ENCODE measurements around the gene GTPBP4. TPM values are rescaled to one million over a fixed set of nuclear protein-coding genes. Genes with fewer than 3 reads are reported as not detected.

GTPBP4 gene
- polyA plus RNA-seq, 1 donor (not counting 4 experiments of a cell fraction or from before 2014, with no cell fraction given): 70.4 TPM

GRCh38 chr10:954396-954795, 33.8 kb upstream of the GTPBP4 start:
- Histone ChIP-seq H3K4me2 (ENCODE audit: control insufficient read depth, extremely low read depth, insufficient read depth, low read depth, low read length) (no peak overlapping the region), H3K9ac (ENCODE audit: control insufficient read depth, extremely low read depth, insufficient read depth, low read length) (no peak overlapping the region), H3K36me3 (ENCODE audit: control insufficient read depth in 2 of 2, extremely low read depth in 1 of 2, insufficient read depth in 2 of 2, low read length in 2 of 2) (no peaks in the 10 kb centered on the region), H4K20me1 (ENCODE audit: control insufficient read depth, extremely low read depth, insufficient read depth, low read length) (no peaks in the 10 kb centered on the region), H3K4me1 (ENCODE audit: control insufficient read depth, extremely low read depth, insufficient read depth, low read length) (no peaks in the 10 kb centered on the region), H2AFZ (ENCODE audit: control insufficient read depth, low read length) (no peak overlapping the region), H3K79me2 (ENCODE audit: control insufficient read depth, insufficient read depth, low read length) (no peaks in the 10 kb centered on the region), H3K4me3 (ENCODE audit: control insufficient read depth in 2 of 3, extremely low read depth in 1 of 3, insufficient read depth in 2 of 3, low read depth in 1 of 3, low read length in 3 of 3) (no peak overlapping the region), H3K27me3 (ENCODE audit: control insufficient read depth, extremely low read depth, insufficient read depth, low read length) (peaks cover 4% of the 10 kb centered on the region), H3K27ac (ENCODE audit: control insufficient read depth, insufficient read depth, low read length) (no peak overlapping the region), H3K9me1 (ENCODE audit: control insufficient read depth, extremely low read depth, insufficient read depth, low read length) (no peaks in the 10 kb centered on the region), H3K9me3 (ENCODE audit: control insufficient read depth, low read depth, low read length) (no peaks in the 10 kb centered on the region)
- DNase-seq (ENCODE audit: low read depth, low spot score) (no peak), FAIRE-seq (no peak)
- dilution Hi-C loops (cut with MboI; ENCODE audit: extremely low pct_ligation_motif_present, low sequenced_read_pairs): no loop called here
- TF ChIP-seq CTCF (optimal IDR thresholded peaks at IDR 0.05 in 1 of 3, IDR thresholded peaks at IDR 0.05 in 1 of 3, conservative IDR thresholded peaks at IDR 0.05 in 1 of 3; ENCODE audit: extremely low read depth in 1 of 3, insufficient read depth in 2 of 3, low read length in 3 of 3) (no peak), EZH2 (IDR thresholded peaks at IDR 0.05; ENCODE audit: low read length) (no peak)

- dilution Hi-C loops (cut with MboI; ENCODE audit: extremely low pct_ligation_motif_present, low sequenced_read_pairs): no loop called here
- TF ChIP-seq EZH2 (IDR thresholded peaks at IDR 0.05; ENCODE audit: low read length) (no peak), CTCF (optimal IDR thresholded peaks at IDR 0.05 in 1 of 3, IDR thresholded peaks at IDR 0.05 in 1 of 3, conservative IDR thresholded peaks at IDR 0.05 in 1 of 3; ENCODE audit: extremely low read depth in 1 of 3, insufficient read depth in 2 of 3, low read length in 3 of 3) (no peak)
- Histone ChIP-seq H2AFZ (ENCODE audit: control insufficient read depth, low read length) (no peak overlapping the region), H3K4me3 (ENCODE audit: control insufficient read depth in 2 of 3, extremely low read depth in 1 of 3, insufficient read depth in 2 of 3, low read depth in 1 of 3, low read length in 3 of 3) (no peak overlapping the region), H4K20me1 (ENCODE audit: control insufficient read depth, extremely low read depth, insufficient read depth, low read length) (no peaks in the 10 kb centered on the region), H3K4me1 (ENCODE audit: control insufficient read depth, extremely low read depth, insufficient read depth, low read length) (no peaks in the 10 kb centered on the region), H3K27ac (ENCODE audit: control insufficient read depth, insufficient read depth, low read length) (no peak overlapping the region), H3K9me3 (ENCODE audit: control insufficient read depth, low read depth, low read length) (no peaks in the 10 kb centered on the region), H3K4me2 (ENCODE audit: control insufficient read depth, extremely low read depth, insufficient read depth, low read depth, low read length) (no peak overlapping the region), H3K36me3 (ENCODE audit: control insufficient read depth in 2 of 2, extremely low read depth in 1 of 2, insufficient read depth in 2 of 2, low read length in 2 of 2) (no peaks in the 10 kb centered on the region), H3K79me2 (ENCODE audit: control insufficient read depth, insufficient read depth, low read length) (no peaks in the 10 kb centered on the region), H3K27me3 (ENCODE audit: control insufficient read depth, extremely low read depth, insufficient read depth, low read length) (peaks cover 4% of the 10 kb centered on the region), H3K9ac (ENCODE audit: control insufficient read depth, extremely low read depth, insufficient read depth, low read length) (no peak overlapping the region), H3K9me1 (ENCODE audit: control insufficient read depth, extremely low read depth, insufficient read depth, low read length) (no peaks in the 10 kb centered on the region)
- FAIRE-seq (no peak), DNase-seq (ENCODE audit: low read depth, low spot score) (no peak)
Measured at GRCh38 chr10:955127-955819, 33.0 kb upstream of the GTPBP4 start.
